ENCODE data around the gene KNCN.

DNA sequence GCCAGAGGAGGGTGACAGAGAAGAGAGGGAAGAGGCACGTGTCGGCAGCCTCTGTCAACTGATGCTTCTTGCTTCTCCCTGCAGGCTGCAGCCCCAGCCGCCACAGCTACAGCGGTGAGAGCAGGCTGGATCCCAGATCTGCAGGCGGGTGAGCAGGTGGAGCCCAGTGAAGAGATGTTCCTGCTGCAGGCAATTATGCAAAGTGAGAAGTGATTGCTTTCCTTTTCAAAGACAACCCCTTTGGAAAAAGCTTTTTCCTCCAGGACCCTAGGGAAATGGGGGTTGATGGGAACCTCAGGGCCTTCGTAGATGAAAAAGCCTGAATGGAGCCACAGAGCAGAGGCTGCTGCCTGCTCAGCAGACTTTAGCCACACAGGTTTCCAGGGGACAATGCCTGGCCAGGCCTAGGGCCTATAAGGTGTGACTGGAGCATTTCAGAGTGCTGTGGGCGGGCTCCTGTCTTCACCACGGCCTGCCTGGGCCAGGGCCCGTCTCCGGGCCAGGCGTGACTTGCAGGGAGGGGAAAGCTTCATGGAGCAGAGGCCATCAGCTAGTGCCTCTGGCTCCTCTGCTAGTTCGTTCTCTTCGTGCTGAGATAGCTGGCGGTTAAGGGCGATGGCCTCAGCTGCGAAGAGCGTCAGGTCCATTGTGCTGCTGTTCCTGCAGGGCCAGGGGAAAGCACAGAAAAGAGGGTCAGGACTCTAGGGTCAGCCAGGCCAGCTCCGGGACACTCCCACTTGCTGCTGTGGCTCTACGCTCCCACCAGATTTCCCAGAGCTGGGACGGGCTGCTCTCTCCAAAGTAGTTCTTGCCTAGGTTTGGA, 6.9 kb upstream of the KNCN start:
- TF ChIP-seq, protein P1, sequence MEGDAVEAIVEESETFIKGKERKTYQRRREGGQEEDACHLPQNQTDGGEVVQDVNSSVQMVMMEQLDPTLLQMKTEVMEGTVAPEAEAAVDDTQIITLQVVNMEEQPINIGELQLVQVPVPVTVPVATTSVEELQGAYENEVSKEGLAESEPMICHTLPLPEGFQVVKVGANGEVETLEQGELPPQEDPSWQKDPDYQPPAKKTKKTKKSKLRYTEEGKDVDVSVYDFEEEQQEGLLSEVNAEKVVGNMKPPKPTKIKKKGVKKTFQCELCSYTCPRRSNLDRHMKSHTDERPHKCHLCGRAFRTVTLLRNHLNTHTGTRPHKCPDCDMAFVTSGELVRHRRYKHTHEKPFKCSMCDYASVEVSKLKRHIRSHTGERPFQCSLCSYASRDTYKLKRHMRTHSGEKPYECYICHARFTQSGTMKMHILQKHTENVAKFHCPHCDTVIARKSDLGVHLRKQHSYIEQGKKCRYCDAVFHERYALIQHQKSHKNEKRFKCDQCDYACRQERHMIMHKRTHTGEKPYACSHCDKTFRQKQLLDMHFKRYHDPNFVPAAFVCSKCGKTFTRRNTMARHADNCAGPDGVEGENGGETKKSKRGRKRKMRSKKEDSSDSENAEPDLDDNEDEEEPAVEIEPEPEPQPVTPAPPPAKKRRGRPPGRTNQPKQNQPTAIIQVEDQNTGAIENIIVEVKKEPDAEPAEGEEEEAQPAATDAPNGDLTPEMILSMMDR (IDR thresholded peaks at IDR 0.05; ENCODE audit: low read depth, low read length): no peak
- no peak for TF ChIP-seq EZH2phosphoT487 (IDR thresholded peaks at IDR 0.05; ENCODE audit: low read depth)
